GM18507 (cell line): ENCODE results near the gene NTSR1.

Experiments used
- DNase-seq: peaks from one replicate; pipeline ENCODE4 v3.0.0; 2011; ENCODE audit warnings: low read depth; ENCODE audit not compliant: insufficient read length; ENCODE audit errors: extremely low spot score
- FAIRE-seq: peaks from 2 replicates; lab custom pipeline; 2011; peaks lifted over from hg19 to GRCh38; lab: Jason Lieb, UNC

Gene NTSR1

DNA sequence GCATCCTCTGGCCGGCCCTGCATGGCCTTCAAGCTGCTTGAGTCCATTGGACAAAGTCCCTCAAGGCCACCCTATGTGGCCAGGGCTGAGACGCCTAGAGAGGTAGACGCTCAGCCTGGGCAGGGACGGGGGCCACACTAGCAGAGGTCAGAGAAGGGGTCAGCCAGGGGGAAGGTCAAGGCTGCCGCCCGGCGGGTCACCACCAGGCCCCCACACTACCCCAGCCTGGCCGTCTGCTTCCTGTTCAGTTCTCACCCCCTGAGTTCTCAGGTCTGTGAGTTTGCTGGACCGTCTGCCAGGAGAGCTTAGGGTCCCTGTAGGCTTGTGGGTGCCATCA, 37.3 kb downstream of the NTSR1 start:
- DNase-seq (no peak), FAIRE-seq (no peak)

DNA sequence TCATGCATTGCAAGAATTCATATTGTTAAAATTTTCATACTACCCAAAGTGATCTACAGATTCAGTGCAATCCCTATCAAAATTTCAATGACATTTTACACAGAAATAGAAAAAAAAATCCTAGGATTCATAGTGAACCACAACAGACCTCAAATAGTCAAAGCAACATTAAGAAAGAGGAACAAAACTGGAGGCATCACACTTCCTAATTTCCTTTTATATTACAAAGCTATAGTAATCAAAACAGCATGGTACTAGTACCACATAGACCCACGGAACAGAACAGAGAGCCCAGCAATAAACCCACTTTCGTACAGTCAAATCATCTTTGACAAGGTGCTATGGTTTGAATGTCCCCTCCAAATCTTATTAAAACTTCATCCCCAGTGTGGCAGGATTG, 39.7 kb downstream of the NTSR1 start:
- DNase-seq = no peak
- FAIRE-seq = no peak

DNA sequence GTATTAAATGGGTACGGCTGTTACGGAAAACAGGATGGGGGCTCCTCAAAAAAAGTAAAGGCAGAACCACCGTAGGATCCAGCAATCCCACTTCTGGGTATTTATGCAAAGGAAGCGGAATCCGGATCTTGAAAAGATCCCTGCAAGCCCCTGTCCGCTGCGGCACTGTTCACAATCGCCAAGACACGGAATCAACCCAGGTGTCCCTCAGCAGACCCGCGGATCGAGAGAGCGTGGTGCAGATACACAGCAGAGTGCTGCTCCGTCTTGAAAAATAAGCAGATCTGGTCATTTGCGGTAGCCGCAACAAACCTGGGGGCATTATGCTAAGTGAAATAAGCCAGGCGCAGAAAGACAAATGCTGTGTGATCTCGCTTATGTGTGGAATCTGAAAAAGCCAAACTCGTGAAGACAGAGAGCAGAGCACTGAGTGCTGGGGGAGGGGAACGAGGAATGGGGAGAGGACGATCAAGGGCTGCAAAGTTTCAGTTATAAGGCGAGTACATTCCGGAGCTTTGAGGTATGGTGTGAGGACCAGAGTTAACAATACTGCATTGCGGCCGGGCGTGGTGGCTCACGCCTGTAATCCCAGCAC, 41.3 kb downstream of the NTSR1 start:
- no peak for DNase-seq
- FAIRE-seq = no peak

- FAIRE-seq (no peak), DNase-seq (no peak)
These were observed 43.0 kb downstream of the NTSR1 start for GRCh38 chr20:62751551-62752150.

DNA sequence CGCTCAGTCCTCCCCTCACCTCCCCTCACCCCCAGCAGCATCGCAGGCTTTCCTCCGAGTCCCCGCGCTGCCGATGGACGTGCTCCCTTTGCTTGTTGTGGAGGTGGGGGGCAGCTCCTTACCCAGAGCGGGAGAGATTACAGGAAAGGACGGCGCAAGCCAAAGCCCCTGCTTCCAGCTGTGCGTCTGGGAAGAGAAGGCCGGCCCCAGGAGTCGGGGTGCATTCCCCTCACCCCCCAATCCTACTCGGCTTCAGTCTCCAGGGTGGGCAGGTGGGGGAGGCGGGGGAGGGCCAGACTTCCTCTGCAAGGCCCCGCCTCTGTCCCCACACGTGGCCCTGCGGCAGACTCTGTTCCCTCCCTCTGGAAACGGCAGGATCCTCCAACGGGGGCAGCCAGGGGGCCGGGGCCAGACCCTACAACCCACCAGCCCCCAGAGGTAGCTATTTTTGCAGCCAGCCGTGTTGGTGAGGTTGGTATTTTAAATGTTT, 43.6 kb downstream of the NTSR1 start:
- DNase-seq (no peak), FAIRE-seq (no peak)

DNA sequence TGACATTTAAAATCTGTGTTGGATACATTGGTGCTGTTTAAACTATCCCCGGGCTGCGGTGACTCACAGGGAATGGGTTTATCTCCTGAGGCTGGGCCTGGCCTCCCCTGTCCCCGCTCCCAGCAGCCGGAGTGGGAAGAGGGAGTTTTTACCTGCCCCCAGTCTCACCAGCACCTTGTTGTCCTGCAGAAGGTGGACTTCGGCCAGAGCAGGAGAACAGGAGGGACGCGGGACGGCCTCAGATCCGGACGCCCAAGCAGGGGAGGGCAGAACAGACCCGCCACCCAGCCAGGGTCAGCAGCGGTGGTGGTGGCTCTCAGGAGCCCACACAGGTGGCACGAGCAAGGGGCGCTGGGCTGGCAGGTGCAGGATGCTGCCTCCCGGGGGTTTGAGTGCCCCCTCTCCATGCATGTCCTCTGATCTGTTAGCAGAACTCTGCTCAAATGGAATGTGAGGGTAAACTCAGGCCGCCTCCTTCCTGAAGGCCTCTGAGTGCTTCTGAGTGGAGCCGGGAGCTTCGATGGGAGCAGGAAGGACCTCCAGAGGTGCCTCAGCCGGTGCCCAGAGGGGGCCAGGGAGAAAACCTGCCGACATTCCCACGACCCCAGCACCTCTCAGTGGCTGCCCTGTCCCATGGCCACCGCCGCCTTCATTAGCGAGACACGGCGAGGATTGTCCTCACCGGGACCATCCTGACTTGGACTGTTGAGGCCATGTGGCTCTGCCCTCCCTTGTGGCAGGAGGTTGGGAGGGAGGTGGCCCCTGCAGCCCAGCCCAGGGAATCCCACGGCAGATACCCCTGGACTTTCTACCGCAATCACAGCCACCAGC, 44.2 kb downstream of the NTSR1 start:
- DNase-seq = no peak
- no peak for FAIRE-seq

DNA sequence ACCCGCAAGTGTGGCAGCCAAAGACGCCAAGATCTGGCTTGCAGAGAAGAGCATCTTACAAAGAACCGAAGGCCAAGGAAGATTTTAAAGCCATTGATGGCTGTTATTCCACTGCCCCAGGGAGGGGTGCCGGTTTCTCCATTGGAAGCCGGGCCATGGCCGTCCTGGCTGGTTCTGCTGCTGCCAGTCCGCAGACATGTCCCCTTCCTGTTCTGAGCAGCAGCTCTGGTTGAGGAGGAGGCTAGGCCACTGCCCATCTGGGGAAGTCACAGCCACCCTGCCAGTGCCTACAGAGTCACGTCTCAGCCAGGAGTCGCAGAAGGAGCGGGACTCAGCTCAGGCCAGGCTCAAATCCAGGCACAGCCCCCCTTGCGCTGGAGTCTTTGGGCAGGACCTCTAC, 45.0 kb downstream of the NTSR1 start:
- no peak for DNase-seq
- FAIRE-seq = no peak

GRCh38 chr20:62754122-62754990, 45.7 kb downstream of the NTSR1 start:
- DNase-seq (no peak), FAIRE-seq (no peak)

DNA sequence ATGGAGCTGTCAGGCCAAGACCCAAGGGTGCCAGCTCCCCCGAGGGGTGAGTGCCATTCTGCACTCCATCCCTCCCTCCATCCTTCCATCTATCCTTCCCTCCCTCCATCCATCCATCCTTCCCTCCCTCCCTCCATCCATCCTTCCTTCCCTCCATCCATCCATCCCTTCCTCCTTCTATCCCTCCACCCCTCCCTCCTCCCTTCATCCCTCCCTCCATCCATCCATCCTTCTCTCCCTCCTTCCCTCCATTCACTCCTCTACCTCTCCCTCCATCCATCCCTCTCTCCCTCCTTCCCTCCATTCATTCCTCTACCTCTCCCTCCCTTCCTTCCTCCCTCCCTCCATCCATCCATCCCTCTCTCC, 46.3 kb downstream of the NTSR1 start:
- DNase-seq (no peak), FAIRE-seq (no peak)

- FAIRE-seq = no peak
- no peak for DNase-seq
These were observed 47.4 kb downstream of the NTSR1 start for GRCh38 chr20:62755817-62756724.

DNA sequence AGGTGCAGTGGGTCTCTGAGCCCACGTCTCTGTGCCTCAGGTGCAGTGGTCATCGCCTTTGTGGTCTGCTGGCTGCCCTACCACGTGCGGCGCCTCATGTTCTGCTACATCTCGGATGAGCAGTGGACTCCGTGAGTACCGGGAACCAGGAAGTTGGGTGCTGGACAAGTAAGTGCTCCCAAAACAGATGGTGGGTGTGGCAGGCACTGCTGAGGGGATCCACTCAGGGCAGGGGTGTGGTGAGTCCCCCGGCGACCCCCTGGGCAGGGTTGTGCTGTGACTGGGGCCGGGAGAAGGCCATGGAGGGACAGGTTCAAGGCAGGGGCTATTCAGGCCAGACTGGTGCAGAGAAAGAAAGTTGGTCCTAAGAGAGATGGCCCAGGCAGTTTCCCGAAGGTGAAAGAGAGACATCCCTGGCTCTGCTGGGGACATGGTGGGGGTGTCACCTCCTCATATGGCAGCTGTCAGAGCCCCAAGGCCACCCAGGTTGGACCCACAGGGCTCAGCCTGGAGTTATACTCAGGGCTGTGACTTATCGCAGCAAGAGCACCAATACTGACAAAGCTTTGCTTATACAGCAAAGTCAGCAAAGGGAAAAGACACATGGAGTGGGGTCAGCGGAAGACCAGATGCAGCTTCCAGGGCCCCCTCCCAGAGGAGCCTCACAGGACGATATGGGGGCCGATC, 49.7 kb downstream of the NTSR1 start:
- no peak for FAIRE-seq
- no peak for DNase-seq

- no peak for FAIRE-seq
- DNase-seq = no peak
These were observed 51.4 kb downstream of the NTSR1 start for GRCh38 chr20:62759981-62760431.

DNA sequence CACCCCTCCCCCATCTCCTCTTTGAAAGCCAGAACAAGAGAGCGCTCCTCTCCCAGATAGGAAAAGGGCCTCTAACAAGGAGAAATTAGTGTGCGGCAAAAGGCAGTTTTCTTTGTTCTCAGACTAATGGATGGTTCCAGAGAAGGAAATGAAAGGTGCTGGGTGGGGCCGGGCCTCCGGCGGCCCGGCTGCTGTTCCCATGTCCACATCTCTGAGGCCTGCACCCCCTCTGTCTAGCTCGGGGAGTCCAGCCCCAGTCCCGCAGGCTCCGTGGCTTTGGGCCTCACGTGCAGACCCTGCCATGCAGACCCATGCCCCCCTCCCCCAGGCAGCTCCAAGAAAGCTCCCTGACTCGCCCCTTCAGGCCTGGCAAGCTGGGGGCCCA, 51.8 kb downstream of the NTSR1 start:
- FAIRE-seq = no peak
- no peak for DNase-seq

DNA sequence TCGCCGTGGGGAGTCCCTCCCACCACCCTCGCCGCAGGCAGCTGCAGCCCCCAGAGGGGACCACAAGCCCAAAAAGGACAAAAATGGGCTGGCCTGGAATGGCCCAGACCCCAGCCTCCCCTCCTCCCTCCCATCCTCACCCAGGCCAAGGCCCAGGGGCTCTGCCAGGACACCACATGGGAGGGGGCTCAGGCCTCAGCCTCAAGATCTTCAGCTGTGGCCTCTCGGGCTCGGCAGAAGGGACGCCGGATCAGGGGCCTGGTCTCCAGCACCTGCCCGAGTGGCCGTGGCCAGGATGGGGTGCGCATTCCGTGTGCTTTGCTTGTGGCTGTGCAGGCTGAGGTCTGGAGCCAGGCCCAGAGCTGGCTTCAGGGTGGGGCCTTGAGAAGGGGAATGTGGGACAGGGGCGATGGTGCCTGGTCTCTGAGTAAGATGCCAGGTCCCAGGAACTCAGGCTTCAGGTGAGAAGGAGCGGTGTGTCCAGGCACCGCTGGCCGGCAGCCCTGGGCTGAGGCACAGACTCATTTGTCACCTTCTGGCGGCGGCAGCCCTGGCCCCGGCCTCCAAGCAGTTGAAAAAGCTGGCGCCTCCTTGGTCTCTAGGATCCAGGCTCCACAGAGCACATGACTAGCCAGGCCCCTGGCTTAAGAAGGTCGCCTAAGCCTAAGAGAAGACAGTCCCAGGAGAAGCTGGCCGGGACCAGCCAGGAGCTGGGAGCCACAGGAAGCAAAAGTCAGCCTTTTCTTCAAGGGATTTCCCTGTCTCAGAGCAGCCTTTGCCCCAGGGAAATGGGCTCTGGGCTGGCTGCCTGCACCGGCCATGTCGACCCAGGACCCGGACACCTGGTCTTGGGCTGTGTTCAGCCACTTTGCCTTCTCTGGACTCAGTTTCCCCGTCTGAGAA, 52.5 kb downstream of the NTSR1 start:
- no peak for DNase-seq
- no peak for FAIRE-seq

DNA sequence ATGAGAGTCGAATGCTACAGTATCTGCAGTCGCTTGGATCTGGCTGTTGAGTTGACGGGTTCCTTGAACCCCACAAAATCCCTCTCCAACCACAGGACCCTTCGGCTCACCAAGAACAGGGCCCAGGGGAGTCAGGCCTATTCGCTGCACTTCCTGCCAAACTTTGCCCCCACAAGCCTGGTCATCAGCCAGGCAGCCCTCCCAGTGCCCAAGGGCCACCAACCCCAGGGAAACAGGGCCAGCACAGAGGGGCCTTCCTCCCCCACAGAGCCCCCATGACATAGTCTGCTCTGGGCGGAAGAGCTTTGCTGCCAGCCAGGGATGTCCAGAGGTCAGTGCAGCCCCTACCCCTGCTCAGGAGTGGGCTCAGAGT, 53.1 kb downstream of the NTSR1 start:
- no peak for DNase-seq
- FAIRE-seq = no peak

GRCh38 chr20:62762376-62762775, 53.7 kb downstream of the NTSR1 start:
- DNase-seq (no peak), FAIRE-seq (no peak)

DNA sequence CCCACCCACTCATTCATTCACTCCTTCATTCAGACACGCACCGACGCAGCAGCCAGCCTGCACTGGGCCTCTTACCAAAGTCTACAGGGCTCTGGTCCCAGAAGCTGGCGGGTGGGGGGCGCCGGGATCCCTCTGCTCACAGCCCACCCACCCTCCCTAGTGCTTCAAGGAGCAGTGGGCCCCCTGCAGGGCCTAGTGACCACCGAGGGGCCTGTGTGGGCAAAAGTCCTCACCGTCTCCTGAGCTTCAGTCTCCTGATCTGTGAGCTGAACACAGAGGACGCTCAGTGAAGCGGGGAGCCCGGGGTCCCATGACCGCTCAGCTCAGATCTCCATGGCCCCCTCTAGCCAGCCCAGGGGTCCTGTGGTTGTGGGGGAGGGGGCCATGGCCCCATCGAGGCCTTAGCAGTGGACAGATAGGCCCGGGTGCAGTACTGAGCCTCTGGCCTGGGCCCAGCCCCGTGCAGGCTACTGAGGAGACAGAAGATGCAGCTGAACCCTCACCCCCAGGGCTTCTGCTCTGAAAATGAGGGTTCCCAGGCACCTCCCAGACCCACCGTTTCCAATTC, 54.2 kb downstream of the NTSR1 start:
- FAIRE-seq (no peak), DNase-seq (no peak)
